AG04449 (cell line): Measurements from ENCODE around the gene LSS.

Source experiments
- CTCF ChIA-PET: fragments of 350-600 bp; formaldehyde crosslinking; extraction: SDS; loops from one replicate; lab custom pipeline; 2021; ENCODE audit warnings: antibody characterized with exemption; lab: Yijun Ruan, JAX
- POLR2A ChIA-PET: fragments of 400-600, 350-600 bp; formaldehyde crosslinking; extraction: SDS; loops from one replicate; lab custom pipeline; 2020; ENCODE audit warnings: antibody characterized with exemption, inconsistent platforms; lab: Yijun Ruan, JAX
- DNase-seq: peaks from one replicate; pipeline ENCODE4 v3.0.0-alpha.2; 2010; ENCODE audit warnings: low read depth, low spot score
- H3K4me3 ChIP-seq: 2 replicates; pipeline ENCODE4 v1.5.1; 2011; ENCODE audit warnings: low read depth, mild to moderate bottlenecking, control low read depth, low read length
- TF ChIP-seq, protein P1 (sequence below): IDR thresholded peaks from one replicate; pipeline ENCODE4 v1.5.1; 2011; ENCODE audit warnings: mild to moderate bottlenecking, moderate library complexity, low read length, control low read depth, inconsistent platforms; ENCODE audit not compliant: insufficient read depth; ENCODE audit errors: missing control alignments

The LSS gene

DNA sequence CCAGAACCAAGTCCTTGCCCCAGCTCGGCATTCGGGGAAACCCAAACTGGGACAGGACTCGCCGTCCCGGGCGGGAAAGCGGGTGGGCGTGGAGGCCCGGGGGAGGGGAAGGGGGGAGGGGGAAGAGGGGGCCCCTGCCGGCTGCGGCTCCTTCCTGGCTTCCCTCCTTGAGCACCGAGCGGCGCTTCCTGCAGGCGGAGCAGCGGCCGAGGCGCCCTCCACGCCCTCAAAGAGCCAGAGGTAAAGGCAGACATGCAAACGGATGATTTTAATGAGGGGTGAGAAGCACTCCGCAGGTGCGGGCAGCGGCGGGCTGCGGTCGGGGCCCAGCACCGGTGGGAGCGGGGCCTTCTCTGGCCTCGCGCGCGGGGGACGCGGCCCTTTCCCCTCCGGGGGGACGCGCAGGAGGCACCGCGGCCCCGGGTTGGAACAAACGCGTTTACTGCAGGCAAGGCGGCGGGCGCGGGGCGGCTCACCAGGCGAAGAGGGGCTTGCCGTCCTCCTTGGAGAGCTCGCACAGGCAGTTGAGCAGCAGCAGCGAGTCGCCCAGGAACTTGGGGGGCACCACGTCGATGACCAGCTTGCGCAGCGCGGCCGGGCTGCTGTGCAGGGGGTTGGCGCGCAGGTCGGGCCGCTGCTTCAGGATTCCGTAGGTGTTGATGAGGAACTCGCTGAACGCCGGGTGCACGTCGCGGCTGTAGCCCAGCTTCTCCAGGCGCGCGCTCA lies 67.5 kb downstream of the LSS start:
- POLR2A ChIA-PET, result no interaction called here
- TF ChIP-seq, protein P1, sequence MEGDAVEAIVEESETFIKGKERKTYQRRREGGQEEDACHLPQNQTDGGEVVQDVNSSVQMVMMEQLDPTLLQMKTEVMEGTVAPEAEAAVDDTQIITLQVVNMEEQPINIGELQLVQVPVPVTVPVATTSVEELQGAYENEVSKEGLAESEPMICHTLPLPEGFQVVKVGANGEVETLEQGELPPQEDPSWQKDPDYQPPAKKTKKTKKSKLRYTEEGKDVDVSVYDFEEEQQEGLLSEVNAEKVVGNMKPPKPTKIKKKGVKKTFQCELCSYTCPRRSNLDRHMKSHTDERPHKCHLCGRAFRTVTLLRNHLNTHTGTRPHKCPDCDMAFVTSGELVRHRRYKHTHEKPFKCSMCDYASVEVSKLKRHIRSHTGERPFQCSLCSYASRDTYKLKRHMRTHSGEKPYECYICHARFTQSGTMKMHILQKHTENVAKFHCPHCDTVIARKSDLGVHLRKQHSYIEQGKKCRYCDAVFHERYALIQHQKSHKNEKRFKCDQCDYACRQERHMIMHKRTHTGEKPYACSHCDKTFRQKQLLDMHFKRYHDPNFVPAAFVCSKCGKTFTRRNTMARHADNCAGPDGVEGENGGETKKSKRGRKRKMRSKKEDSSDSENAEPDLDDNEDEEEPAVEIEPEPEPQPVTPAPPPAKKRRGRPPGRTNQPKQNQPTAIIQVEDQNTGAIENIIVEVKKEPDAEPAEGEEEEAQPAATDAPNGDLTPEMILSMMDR, result no peak
- CTCF ChIA-PET, result interaction anchor here (0.8 to 3.1 kb wide), 3 partner anchors 14 to 18 kb away, joined by 3 to 21 read pairs (median 4); no protein-coding TSS in a partner anchor
- no peak for DNase-seq
- peak overlapping the region; percentile 3; the same call in 1 of the 2 replicates for H3K4me3 ChIP-seq

DNA sequence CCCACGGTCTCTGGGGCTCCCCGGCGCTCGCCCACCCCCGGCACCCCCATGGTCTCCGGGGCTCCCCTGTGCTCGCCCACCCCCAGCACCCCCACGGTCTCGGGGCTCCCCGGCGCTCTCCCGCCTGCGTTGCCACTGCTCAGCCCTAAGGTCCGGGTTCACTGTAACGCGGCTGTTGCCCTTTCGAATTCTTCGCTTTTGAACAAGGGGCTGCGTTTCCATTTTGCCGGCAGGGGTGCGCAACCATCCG lies 68.0 kb downstream of the LSS start:
- no peak for DNase-seq
- ChIA-PET CTCF (interaction anchor here (3.1 kb wide), 1 partner anchor 18 kb away, joined by 21 read pairs; no protein-coding TSS in a partner anchor), POLR2A (no interaction called here)
- TF ChIP-seq, protein P1, result no peak
- H3K4me3 ChIP-seq, result no peak overlapping the region

DNA sequence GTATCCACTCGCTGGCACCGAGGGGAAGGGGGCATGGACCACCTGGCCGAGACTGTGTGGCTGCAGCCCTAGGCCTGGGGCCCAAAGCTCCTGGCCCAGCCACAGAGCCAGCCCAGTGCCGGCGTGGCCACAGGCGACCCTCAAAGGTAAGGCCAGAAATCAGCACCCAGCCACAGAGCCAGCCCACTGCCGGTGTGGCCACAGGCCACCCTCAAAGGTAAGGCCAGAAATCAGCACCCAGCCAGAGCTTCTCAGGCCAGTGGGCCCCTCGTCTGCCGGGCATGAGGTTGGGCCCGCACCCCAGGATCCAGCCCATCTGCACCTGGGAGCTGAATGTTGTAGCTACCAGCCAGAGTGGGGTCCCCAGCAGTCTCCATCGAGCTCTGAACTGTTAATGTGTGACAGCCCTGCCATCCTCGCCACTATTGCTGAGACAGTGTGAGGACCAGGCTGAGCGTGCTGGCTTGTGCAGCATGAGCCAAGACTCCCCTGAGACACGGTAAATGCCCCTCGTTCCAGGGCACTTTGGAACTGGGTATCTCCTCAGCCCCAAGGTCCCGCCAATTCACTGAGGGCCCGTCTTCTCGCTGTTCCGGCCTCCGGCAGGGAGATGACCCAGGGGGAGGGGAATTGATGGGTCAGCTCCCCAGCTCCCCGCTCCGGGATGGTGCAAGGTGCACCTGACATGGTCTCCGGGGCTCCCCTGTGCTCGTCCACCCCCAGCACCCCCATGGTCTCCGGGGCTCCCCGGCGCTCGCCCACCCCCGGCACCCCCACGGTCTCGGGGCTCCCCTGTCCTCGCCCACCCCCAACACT lies 68.5 kb downstream of the LSS start:
- CTCF ChIA-PET, result interaction anchor here (3.1 kb wide), 1 partner anchor 17 kb away, joined by 21 read pairs; no protein-coding TSS in a partner anchor
- TF ChIP-seq, protein P1, result no peak

DNA sequence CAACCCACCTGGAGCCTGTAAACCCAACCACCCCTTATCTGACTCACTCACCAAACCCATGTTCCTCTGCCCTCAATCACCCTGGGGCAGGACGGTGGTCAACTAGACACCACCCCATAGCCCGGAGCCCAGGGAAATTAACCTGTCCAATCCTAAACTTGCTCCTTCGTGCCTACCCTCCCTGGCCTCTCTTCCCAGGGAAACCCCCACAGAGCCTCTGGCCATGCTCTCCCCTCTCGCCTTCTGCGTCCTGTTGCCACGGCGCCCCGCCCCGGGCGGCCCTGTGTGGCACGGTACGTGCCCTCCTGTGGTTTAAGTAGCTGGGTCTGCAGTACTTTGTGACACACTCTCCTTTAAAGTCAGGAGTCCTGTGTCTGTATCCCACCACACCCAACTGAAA lies 69.2 kb downstream of the LSS start:
- no peak overlapping the region for H3K4me3 ChIP-seq
- no peak for DNase-seq
- CTCF ChIA-PET, result interaction anchor here (1.1 to 3.1 kb wide), 2 partner anchors 16 to 91 kb away, joined by 3 to 21 read pairs; no protein-coding TSS in a partner anchor
- POLR2A ChIA-PET, result no interaction called here
- TF ChIP-seq, protein P1, result no peak

More for the DNA sequence above, 68.5 kb downstream of the LSS start:
- POLR2A ChIA-PET, result no interaction called here
- DNase-seq, result no peak
- no peak overlapping the region for H3K4me3 ChIP-seq

DNA sequence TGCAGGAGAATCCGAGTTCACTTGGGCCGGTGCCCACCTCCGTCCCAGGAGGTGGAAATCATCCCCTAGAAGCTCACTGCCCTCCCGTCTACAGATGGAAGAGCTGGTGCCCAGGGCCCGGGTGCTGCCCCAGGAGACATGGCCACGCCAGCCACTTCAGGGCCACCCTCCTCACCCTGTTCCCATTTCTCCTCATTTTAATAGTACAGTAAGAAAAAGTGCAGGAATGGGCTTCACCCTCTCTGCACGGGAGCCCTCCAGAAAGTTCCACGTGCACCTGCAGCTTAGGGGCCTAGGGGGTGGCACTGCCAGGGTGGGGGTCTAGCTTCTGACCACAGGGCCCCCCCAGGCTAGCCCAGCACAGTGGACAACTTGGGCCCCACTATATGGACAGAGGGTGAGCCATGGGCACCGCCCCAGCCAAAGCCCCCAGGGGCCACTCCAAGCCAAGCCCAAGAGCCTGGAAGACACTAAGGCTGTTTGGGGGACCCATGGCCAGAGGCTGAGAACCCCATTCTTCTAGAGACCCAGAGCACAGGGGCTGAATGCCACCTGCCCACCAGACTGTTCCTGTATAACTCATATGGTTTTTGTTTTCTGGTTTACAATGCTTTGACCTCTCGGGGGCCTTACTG lies 69.8 kb downstream of the LSS start:
- TF ChIP-seq, protein P1, result no peak
- H3K4me3 ChIP-seq, result no peak overlapping the region
- ChIA-PET CTCF (interaction anchor here (1.1 to 3.1 kb wide), 3 partner anchors 9 to 92 kb away, joined by 3 to 21 read pairs (median 4); no protein-coding TSS in a partner anchor), POLR2A (no interaction called here)
- DNase-seq, result no peak

DNA sequence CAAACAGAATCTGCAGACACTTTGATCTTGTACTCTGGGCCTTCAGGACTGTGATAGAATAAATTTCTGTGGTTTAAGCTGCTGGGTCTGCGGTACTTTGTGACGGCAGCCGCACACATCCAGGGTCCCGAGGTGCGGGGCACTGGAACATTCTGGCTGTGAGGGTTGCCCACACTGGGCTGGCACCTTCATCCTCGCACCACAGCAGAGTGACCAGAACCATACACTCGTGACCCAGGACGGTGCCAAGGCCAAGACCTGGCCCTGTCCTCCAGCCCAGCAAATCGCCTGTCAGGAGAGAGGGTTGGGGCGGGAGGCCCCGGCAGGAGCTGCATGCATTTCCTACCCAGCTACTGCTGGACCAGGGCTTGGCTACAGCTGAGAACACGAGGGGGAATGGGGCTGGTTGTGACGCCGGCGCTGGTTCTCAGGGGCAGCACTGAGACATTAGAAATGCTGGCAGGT lies 70.6 kb downstream of the LSS start:
- TF ChIP-seq, protein P1, result no peak
- CTCF ChIA-PET, result interaction anchor here (1.1 to 3.1 kb wide), 3 partner anchors 9 to 93 kb away, joined by 3 to 21 read pairs (median 4); no protein-coding TSS in a partner anchor
- POLR2A ChIA-PET, result no interaction called here
- no peak overlapping the region for H3K4me3 ChIP-seq
- no peak for DNase-seq
